Spleen (tissue), 7 donors: ENCODE data around the gene TGFB1.

Experiments used
- POLR2A ChIP-seq, 3 donors: fragments of 450-650 bp; IDR thresholded peaks; one replicate each; pipeline ENCODE4 v1.5.1; 2017; ENCODE audit warnings: antibody characterized with exemption in 3 of 3, mild to moderate bottlenecking in 1 of 3
- POLR2AphosphoS5 ChIP-seq, 3 donors: sonication (generic); formaldehyde crosslinking; IDR thresholded peaks; one replicate each; pipeline ENCODE4 v1.5.1; 2017; ENCODE audit warnings: antibody characterized with exemption in 3 of 3
- TF ChIP-seq, protein P1 (sequence below), 11 experiments: fragments of 200-600 bp in 7 of 11; fragments of 450-650 bp in 4 of 11; sonication (generic) in 4 of 11; IDR thresholded peaks in 8 of 11; conservative IDR thresholded peaks in 3 of 11; 1 replicate in 7 of 11; 2 replicates in 4 of 11; pipeline versions ENCODE4 v1.4.0 to v1.8.0; 2016 to 2021; ENCODE audit warnings: antibody characterized with exemption in 11 of 11, inconsistent platforms in 4 of 11, mild to moderate bottlenecking in 1 of 11
- donor health status: DM: no; HTN: no; CAD: no; lungs with moderate emphysema.
- donor health status: DM: no; HTN: no; CAD: no.
- donor health status: DM: no; HTN: no; CAD: no.

GRCh38 chr19:41320568-41320967, 33.2 kb downstream of the TGFB1 start:
- TF ChIP-seq POLR2AphosphoS5 (IDR thresholded peaks at IDR 0.05) (no peak), POLR2A (IDR thresholded peaks at IDR 0.05) (no peak)
- TF ChIP-seq, protein P1, sequence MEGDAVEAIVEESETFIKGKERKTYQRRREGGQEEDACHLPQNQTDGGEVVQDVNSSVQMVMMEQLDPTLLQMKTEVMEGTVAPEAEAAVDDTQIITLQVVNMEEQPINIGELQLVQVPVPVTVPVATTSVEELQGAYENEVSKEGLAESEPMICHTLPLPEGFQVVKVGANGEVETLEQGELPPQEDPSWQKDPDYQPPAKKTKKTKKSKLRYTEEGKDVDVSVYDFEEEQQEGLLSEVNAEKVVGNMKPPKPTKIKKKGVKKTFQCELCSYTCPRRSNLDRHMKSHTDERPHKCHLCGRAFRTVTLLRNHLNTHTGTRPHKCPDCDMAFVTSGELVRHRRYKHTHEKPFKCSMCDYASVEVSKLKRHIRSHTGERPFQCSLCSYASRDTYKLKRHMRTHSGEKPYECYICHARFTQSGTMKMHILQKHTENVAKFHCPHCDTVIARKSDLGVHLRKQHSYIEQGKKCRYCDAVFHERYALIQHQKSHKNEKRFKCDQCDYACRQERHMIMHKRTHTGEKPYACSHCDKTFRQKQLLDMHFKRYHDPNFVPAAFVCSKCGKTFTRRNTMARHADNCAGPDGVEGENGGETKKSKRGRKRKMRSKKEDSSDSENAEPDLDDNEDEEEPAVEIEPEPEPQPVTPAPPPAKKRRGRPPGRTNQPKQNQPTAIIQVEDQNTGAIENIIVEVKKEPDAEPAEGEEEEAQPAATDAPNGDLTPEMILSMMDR (IDR thresholded peaks at IDR 0.05 in 8 of 11, conservative IDR thresholded peaks at IDR 0.05 in 3 of 11) = no peak
